ENCODE data around the gene SOX4.

The SOX4 gene

DNA sequence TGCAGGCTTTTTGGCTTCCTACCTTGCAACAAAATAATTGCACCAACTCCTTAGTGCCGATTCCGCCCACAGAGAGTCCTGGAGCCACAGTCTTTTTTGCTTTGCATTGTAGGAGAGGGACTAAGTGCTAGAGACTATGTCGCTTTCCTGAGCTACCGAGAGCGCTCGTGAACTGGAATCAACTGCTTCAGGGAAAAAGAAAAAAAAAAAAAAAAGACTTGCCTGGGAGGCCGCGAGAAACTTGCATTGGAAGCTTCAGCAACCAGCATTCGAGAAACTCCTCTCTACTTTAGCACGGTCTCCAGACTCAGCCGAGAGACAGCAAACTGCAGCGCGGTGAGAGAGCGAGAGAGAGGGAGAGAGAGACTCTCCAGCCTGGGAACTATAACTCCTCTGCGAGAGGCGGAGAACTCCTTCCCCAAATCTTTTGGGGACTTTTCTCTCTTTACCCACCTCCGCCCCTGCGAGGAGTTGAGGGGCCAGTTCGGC lies 420 bp downstream of the SOX4 start:
- peak in 26 of 58 donors; percentile 19 to 76 (median 50) for DNase-seq

DNA sequence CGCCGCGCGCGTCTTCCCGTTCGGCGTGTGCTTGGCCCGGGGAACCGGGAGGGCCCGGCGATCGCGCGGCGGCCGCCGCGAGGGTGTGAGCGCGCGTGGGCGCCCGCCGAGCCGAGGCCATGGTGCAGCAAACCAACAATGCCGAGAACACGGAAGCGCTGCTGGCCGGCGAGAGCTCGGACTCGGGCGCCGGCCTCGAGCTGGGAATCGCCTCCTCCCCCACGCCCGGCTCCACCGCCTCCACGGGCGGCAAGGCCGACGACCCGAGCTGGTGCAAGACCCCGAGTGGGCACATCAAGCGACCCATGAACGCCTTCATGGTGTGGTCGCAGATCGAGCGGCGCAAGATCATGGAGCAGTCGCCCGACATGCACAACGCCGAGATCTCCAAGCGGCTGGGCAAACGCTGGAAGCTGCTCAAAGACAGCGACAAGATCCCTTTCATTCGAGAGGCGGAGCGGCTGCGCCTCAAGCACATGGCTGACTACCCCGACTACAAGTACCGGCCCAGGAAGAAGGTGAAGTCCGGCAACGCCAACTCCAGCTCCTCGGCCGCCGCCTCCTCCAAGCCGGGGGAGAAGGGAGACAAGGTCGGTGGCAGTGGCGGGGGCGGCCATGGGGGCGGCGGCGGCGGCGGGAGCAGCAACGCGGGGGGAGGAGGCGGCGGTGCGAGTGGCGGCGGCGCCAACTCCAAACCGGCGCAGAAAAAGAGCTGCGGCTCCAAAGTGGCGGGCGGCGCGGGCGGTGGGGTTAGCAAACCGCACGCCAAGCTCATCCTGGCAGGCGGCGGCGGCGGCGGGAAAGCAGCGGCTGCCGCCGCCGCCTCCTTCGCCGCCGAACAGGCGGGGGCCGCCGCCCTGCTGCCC lies 1.1 kb downstream of the SOX4 start:
- DNase-seq, result peak in 54 of 58 donors; percentile 22 to 78 (median 59)

DNA sequence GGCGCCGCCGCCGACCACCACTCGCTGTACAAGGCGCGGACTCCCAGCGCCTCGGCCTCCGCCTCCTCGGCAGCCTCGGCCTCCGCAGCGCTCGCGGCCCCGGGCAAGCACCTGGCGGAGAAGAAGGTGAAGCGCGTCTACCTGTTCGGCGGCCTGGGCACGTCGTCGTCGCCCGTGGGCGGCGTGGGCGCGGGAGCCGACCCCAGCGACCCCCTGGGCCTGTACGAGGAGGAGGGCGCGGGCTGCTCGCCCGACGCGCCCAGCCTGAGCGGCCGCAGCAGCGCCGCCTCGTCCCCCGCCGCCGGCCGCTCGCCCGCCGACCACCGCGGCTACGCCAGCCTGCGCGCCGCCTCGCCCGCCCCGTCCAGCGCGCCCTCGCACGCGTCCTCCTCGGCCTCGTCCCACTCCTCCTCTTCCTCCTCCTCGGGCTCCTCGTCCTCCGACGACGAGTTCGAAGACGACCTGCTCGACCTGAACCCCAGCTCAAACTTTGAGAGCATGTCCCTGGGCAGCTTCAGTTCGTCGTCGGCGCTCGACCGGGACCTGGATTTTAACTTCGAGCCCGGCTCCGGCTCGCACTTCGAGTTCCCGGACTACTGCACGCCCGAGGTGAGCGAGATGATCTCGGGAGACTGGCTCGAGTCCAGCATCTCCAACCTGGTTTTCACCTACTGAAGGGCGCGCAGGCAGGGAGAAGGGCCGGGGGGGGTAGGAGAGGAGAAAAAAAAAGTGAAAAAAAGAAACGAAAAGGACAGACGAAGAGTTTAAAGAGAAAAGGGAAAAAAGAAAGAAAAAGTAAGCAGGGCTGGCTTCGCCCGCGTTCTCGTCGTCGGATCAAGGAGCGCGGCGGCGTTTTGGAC lies 2.0 kb downstream of the SOX4 start:
- peak in 12 of 58 donors; percentile 1 to 57 (median 16) for DNase-seq

DNA sequence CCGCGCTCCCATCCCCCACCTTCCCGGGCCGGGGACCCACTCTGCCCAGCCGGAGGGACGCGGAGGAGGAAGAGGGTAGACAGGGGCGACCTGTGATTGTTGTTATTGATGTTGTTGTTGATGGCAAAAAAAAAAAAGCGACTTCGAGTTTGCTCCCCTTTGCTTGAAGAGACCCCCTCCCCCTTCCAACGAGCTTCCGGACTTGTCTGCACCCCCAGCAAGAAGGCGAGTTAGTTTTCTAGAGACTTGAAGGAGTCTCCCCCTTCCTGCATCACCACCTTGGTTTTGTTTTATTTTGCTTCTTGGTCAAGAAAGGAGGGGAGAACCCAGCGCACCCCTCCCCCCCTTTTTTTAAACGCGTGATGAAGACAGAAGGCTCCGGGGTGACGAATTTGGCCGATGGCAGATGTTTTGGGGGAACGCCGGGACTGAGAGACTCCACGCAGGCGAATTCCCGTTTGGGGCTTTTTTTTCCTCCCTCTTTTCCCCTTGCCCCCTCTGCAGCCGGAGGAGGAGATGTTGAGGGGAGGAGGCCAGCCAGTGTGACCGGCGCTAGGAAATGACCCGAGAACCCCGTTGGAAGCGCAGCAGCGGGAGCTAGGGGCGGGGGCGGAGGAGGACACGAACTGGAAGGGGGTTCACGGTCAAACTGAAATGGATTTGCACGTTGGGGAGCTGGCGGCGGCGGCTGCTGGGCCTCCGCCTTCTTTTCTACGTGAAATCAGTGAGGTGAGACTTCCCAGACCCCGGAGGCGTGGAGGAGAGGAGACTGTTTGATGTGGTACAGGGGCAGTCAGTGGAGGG lies 2.8 kb downstream of the SOX4 start:
- peak in 28 of 58 donors; percentile 5 to 57 (median 19) for DNase-seq

DNA sequence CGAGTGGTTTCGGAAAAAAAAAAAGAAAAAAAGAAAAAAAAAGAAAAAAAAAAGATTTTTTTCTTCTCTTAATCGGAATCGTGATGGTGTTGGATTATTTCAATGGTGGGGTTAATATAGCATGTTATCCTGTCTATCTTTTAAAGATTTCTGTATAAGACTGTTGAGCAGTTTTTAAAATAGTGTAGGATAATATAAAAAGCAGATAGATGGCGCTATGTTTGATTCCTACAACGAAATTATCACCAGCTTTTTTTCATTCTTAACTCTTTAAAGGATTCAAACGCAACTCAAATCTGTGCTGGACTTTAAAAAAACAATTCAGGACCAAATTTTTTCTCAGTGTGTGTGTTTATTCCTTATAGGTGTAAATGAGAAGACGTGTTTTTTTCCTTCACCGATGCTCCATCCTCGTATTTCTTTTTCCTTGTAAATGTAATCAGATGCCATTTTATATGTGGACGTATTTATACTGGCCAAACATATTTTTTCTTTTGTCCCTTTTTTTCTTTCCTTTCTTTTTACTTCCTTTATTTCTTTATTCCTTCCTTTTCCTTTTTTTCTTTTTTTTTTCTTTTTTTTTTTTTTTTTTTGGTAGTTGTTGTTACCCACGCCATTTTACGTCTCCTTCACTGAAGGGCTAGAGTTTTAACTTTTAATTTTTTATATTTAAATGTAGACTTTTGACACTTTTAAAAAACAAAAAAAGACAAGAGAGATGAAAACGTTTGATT lies 3.6 kb downstream of the SOX4 start:
- no peak for DNase-seq

DNA sequence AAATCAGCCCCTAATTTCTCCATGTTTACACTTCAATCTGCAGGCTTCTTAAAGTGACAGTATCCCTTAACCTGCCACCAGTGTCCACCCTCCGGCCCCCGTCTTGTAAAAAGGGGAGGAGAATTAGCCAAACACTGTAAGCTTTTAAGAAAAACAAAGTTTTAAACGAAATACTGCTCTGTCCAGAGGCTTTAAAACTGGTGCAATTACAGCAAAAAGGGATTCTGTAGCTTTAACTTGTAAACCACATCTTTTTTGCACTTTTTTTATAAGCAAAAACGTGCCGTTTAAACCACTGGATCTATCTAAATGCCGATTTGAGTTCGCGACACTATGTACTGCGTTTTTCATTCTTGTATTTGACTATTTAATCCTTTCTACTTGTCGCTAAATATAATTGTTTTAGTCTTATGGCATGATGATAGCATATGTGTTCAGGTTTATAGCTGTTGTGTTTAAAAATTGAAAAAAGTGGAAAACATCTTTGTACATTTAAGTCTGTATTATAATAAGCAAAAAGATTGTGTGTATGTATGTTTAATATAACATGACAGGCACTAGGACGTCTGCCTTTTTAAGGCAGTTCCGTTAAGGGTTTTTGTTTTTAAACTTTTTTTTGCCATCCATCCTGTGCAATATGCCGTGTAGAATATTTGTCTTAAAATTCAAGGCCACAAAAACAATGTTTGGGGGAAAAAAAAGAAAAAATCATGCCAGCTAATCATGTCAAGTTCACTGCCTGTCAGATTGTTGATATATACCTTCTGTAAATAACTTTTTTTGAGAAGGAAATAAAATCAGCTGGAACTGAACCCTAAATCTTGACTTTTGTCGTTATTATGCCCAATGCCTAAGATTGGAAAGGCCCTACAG lies 4.5 kb downstream of the SOX4 start:
- DNase-seq, result no peak

DNA sequence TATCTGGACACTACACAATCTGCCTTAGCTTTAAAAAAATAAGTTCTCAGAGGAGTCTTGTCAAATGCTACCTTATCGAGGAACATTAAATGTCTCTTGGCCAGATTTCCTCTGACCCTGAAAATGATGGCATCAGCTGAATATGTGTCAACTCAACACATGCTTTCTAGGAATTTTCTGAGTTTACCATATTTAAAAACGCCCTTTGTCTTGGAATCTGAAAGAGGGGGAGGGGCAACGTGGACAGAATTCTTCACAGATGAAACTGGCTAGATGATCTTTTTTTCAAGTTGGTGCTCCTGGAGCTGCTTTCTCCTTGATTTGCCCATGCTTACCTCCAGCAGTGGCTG lies 5.1 kb downstream of the SOX4 start:
- DNase-seq, result no peak

DNA sequence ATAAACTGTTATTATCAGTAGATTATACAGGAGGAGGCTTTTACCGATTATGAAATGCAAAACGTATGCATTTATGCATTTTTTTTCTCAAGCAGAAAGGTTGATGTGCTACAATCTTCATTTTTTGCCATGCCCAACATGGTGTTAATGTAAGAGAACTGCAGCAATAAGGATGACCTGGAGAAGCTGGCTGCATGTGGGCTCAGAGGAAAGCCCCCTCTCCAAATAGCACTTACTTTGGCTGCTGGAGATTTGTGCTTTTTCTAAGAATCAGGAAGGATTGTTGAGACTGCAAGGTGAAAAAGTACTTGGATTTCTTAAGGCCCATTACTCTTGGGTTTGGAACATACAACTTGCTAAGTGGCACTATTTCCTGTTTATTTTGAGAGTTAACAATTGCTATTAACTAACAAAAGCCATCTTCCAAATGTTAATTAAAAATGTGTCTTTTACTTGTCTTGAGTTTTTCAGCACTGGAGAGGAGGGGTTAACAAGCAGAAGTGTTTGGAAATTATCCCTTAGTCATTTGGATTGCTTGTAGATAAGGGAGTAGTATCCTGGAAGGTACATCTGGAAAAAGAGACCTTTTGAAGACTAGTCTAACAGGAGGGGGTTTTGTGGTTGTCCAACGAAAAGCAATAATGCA lies 5.6 kb downstream of the SOX4 start:
- DNase-seq, result no peak

DNA sequence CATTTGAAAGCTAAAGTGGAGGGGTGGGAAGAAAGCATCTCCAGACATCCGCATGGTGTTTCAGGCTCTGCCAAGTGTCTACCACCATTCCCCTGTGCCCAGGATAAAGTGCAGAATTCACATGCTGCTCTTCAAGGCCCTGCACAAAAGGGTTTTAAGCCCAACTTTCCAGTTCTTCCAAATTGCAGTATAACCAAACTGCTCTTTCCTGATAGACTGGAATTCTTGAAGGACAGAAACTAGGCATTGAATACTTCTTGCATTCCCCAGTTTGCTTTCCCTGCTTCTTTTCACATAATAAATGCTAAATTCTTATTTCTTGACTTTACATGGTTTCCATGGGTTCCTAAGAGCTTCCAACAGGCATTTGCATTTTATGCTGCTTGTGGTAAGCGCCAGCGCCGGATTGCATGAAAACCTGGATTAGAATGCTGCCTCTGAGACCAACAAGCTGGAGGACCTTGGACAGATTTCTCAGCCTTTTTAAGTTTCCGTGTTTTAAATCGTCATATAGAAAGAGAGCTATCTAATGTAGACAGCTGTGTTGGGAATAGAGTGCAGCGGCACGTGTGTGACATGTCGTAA lies 7.9 kb downstream of the SOX4 start:
- no peak for DNase-seq

DNA sequence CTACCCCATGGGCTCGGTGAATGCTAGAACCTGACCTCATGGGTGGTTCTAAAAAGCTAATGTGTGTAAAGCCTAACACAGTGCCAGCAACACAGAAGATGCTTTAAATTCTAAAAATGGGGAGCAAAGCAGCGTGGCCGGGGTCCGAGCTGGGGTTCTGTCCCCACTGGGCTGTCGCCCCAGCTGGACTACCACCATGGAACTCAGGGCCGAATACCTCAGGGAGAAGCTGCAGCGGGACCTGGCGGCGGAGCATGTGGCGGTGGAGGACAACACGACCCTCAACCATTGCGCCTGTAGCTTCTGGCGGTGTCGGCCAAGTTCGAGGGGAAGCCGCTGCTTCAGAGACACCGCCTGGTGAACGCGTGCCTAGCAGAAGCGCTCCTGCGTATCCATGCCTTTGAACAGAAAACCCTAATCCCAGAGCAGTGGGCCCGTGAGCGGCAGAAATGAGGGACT lies 8.4 kb downstream of the SOX4 start:
- DNase-seq, result no peak

DNA sequence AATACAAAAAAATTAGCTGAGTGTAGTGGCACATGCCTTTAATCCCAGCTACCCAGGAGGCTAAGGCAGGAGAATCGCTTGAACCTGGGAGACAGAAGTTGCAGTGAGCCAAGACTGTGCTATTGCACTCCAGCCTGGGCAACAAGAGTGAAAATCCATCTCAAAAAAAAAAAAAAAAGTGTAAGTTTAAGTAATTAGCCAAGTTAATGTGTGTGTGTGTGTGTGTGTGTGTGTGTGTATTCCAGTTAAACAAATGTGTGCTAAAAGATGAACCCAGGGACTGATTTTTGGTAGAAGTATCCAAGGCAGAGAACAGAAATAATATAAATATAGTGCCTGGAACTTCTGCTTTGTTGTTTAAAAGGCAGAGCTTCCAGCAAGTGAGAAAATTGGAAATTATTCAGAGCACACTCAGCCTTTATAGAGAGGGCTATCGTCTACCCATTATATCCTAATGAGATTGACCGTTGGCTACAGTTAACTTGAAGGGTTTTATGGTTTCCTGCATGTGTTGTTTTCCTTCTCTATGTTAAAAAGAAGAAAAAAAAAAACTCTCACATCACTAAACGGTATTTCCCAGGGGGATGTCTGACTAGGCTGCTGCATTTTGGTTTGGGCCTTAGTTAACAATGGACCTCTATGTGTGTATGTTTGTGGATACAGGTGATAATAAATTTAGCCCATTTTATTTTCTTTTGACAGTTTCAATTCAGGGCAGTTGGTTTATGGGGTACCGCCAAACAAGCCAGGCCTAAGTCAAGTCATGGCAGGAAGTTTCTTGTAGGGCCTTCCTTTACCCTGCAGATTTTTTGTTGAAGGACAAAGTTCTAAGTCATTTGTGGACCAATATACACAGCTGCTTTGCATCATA lies 9.8 kb downstream of the SOX4 start:
- no peak for DNase-seq

DNA sequence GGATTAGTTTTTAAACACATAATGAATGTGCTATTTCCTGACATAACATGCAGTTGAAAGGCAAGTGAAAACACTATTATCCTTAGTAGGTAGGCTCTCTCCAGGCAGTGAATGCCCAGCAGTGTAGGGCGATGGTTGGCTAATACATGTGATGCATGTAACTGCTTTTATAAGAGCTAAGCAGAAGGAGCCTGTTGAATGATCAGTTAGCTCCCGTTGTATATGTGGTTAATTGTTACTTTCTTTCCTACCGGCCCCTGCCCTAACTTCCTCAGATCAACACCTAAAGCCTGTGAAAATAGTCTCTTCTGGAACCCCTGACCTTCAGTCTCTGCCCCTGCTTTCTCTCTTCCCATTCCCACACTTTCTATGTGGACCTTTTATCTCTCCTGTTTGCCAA lies 10.5 kb downstream of the SOX4 start:
- DNase-seq, result no peak

DNA sequence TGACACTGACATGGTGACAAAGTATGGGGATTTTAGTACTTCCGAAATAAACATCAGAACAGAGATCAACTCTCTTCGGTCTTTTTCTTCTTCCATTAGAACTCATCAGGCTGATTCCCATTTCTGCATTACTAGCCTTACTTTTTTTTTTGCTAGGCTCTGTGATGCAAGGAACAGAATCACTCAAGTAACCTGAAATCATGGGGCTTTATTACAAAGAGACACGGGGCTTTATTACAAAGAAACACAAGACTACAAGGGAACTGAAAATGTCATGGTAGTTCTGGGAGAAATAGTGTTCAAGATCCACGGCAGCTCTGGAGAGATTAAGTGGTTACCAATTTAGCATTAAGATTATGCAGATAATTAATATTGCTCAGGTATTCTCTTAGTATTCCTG lies 11.6 kb downstream of the SOX4 start:
- DNase-seq, result no peak

DNA sequence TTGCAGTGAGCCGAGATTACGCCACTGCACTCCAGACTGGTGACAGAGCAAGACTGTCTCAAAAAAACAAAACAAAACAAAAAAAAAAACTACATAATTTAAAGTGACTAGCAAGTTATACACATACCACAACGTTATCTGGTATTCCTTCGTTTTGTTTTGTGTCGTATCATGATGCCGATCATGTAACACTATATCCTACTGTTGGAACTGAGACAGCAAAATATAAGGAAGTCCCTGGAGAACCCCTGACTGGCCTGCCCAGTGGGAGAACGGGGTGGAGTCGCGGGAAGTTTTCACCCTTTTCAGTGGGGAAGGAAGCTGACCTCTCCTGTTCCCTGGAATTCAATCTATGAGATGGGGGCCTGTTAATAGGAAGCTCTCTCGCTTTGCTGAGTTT lies 15.1 kb downstream of the SOX4 start:
- DNase-seq, result no peak

DNA sequence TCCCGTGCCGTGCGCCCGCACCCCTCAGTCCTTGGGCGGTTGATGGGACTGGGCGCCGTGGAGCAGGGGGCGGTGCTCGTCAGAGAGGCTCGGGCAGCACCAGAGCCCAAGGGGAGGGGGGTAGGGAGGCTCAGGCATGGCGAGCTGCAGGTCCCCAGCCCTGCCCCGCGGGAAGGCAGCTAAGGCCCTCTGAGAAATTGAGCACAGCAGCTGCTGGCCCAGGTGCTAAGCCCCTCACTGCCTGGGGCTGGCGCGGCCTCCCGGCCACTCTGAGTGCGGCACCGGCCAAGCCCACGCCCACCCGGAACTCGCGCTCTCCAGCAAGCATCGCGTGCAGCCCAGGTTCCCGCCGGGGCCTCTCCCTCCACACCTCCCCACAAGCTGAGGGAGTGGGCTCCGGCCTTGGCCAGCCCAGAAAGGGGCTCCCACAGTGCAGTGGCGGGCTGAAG lies 16.4 kb downstream of the SOX4 start:
- no peak for DNase-seq

DNA sequence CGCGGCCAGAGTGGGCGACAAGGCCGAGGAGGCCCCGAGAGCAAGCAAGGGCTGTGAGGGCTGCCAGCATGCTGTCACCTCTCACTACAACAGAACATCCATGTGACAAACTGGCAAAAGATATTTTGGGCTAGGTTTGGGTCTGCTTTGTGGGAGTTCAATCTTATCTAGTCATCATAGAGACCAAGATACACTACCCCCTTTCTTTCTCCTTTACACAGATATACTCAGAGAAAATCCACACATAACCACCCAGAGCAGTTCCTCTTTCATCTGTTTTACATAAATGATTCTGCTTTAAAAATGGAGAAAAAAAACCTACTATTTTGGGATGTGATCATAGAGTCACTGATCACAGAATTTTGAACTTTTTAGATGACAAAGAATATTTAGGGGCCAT lies 16.8 kb downstream of the SOX4 start:
- DNase-seq, result no peak

DNA sequence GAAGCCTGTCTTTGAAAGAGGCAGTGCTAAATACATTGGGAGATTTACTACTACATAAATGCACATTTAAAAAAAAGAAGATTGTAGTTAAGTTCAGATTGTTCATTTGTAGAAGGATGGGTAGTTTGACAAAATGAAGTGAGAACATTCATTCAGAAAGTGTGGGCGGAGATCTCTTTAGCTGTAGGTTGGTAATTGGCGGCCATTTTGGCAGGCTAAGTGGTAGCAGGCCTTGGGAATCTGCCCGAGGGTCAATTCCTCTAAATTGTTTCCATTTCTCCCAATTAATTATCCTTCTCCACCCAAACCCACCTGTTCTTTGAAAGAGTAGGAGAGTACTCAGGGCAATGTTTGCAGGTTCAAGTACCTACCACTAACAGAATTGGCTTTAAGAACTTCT lies 17.9 kb downstream of the SOX4 start:
- DNase-seq, result no peak
